Measurements from ENCODE around the gene TTC17.
"Not testable (repeated sequence)": the region's sequence is repeated elsewhere in the genome, so short reads cannot be mapped to it uniquely, and the experiment has no call there.

TTC17 gene

GRCh38 chr11:43477491-43477890 is 118.8 kb downstream of the TTC17 start:
- DNase-seq: not testable (repeated sequence)

GRCh38 chr11:43486141-43486540 is 127.4 kb downstream of the TTC17 start:
- DNase-seq: no peak

DNA sequence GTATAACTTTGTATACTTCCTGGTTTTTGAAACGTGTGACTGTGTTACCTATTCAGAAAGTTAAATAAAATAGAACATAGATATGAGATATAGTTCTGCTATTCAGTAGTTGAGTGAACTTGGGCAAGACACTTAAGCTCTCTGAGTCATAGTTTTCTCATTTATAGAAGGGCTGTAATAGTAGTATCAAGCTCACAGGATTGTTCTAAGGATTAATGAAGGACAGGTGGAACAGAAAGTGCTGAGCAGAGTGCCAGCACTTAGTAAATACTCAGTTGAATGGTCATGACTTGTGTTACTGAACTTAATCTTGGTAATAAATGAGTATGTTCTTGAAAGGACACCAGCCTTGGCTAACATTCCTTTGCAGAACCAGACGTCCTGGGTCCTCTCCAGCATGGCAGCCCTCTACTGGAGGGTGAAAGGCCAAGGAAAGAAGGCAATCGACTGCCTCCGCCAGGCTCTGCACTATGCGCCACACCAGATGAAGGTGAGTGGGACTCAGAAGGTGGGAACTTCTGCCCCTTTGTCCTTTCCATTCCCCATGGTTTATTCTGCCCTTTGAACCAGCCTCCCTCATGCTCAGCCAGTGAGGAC is 131.2 kb downstream of the TTC17 start:
- DNase-seq: no peak

- DNase-seq: no peak
Measured at GRCh38 chr11:43492701-43493100, 134.0 kb downstream of the TTC17 start.

- no peak for DNase-seq
Measured at GRCh38 chr11:43493431-43493830, 134.7 kb downstream of the TTC17 start.

DNA sequence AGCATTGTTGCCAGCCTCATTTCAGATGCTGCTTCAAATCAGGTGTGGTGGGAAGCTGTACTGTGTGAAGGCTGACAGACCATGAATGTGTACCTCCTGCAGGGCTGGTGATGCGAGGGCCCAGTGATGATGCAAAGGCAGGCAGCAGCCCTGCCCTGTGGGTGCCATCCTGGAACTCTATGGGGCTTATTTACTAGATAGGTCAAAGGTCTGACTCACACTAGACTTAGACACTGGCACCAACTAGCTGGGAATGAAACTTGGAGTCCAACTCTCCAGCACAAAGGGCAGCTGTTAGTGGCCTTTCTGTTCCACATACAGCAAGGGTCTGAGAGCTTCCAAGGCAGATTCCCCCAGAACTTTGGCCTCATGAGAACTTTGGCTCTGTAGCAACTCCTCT is 138.4 kb downstream of the TTC17 start:
- DNase-seq: no peak

- DNase-seq: no peak
Measured at GRCh38 chr11:43498561-43498960, 139.8 kb downstream of the TTC17 start.

DNA sequence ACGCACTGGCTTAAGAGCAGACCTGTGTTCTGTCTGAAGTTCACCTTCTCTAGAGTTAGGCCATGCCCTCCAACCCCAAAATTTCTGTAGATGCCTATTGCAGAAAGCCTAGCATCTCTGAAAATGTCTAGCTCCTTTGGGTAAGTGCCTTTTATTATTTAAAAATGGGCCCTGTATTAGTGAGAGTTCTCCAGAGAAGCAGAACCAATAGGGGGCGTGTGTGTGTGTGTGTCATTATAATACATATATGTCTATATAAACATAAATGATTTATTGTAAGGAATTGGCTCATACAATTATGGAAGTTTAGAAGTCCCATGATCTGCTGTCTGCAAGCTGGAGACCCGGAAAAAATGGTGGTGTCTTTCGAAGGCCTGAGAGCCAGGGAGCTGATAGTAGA is 144.7 kb downstream of the TTC17 start:
- DNase-seq: no peak

DNA sequence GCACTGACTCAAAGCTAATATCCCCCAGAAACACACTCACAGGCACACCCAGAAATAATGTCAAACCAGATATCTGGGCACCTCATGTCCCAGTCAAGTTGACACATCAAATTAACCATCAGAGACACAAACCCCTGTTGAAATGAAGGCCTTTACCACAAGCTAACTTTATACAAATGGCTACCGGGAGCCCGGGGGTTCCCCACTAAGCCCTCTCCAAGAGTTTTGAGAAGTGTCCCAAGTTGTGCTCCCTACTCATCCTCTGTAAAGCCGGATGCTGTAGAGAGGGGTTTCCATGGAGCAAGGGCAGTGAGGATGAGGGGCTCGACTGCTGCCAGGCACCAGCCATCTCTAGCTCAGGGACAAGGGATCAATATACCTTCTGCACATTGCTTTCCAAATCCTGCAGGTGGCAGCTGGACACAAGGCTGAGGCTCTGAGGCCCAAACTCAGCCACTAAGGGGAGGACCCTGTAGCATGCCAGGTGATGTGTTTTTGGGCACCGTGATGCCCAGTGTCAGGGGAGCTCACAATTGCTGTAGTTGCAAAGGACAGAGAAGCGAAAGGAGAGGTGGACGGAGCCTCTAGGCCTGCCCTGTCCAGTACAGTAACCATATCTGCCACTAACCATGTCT is 145.7 kb downstream of the TTC17 start:
- no peak for DNase-seq

DNA sequence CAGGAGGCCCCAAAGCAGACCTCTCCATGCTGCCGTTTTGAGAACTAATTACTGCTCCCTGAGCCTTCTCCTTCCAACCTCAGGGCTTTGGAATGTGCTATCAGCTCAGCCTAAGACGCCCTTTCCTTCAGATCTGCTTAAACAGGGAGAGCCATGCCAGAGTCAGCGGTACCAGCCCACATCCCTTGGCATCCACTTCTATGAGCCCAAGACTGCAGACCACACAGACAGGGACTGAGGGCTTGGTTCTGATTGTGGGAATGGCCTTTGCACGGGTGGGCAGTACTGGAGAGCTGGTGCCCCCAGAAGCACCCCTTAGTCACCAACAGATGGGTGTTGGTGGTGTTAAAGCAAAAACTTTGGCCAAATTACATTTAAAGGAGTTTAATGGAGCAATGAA is 146.5 kb downstream of the TTC17 start:
- no peak for DNase-seq

DNA sequence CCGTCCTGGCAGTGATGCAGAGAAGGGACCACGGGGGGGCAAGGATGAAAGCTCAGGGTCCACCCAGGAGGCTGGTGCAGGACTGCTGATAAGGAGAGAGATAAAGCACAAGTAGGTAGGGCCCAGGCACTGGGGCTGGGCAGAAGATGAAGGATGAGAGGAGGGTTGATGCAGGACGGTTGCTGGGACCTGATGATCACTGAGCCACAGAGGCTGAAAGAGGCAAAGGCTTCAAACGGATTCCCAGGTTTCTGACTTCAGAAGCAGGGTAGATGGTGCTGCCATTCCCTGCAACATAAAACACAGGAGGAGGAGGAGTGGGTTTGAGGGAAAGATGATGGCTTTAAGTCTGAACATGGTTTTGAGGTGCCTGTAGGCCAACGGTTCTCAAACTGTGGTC is 148.5 kb downstream of the TTC17 start:
- no peak for DNase-seq

- no peak for DNase-seq
Measured at GRCh38 chr11:43508511-43508918, 149.8 kb downstream of the TTC17 start.

- DNase-seq: no peak
Measured at GRCh38 chr11:43511959-43512358, 153.2 kb downstream of the TTC17 start.

GRCh38 chr11:43515090-43515489 is 156.4 kb downstream of the TTC17 start:
- DNase-seq: no peak

GRCh38 chr11:43516316-43516850 is 157.7 kb downstream of the TTC17 start:
- DNase-seq: no peak

- DNase-seq: no peak
Measured at GRCh38 chr11:43517518-43517917, 158.8 kb downstream of the TTC17 start.

DNA sequence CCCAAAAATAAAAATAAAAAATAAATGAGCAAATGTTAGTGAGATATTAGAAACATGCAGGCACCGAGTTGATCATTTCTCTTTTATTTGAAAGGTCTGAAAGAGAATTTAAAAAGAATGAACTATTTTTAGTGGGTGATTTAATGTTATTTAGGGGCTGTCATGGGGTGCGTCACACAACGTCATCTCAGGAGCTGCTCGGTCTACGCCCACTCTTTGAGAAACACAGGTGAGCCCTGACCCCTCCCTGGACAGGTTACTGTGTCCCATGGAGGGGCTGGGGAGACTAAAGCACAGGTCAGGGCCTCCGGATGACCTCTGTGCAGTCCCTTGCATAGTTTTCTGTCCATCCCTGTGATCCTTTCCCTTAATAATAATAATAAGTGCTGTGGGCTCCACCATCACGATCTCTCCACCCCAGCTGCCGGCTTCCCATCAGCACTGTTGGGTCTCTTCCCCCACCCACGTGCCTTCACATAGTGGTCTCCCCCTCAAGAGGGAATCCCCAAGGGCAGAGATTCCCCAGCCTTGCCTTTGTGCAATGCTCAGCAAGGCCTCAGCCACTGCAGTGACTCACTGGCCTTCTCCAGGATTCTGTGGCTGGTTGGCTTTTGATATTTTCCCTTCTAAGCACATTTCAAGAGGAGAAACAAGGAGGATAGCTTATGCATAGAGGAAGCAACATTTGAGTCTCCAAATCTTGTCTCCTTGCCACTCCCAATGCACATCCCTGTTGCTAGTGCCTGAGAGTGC is 159.9 kb downstream of the TTC17 start:
- DNase-seq: no peak

DNA sequence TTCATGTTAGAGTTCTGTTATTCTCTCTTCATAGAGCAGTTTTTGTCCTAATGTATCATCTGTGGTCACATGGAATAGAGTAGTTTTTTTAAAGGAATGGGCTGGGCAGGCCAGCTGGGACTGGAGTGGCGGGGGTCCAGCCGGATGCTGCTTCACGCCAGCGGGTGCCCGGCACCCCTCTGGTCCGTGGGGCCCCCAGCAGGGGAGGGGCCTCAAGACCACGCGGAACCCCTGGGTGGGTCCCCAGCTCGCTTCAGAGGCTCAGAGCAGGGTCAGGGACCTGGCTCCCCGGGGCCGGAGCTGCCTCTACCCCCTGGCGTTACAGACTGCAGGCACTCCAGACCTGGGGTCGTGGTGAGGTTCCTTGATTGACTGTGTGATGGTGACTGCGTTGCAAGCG is 162.8 kb downstream of the TTC17 start:
- no peak for DNase-seq

DNA sequence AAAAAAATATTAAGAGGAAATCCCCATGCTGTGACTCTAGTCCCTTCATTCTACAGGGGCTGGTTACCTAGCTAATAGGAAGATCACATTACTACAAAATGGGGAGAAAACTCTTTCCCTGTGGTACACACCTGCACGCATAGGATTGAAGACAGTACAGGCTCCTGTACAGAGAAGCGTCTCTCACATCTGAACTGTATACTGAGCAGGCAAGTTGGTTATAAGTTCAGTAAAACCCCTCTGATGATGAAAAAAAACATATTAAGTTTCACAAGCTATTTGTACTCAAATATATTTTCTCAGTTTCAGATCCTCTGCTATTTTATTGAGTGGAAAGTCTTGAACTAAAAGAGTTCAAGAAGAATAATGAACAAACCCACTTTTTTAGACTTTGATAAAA is 164.9 kb downstream of the TTC17 start:
- DNase-seq: no peak

- no peak for DNase-seq
Measured at GRCh38 chr11:43532041-43532440, 173.3 kb downstream of the TTC17 start.

DNA sequence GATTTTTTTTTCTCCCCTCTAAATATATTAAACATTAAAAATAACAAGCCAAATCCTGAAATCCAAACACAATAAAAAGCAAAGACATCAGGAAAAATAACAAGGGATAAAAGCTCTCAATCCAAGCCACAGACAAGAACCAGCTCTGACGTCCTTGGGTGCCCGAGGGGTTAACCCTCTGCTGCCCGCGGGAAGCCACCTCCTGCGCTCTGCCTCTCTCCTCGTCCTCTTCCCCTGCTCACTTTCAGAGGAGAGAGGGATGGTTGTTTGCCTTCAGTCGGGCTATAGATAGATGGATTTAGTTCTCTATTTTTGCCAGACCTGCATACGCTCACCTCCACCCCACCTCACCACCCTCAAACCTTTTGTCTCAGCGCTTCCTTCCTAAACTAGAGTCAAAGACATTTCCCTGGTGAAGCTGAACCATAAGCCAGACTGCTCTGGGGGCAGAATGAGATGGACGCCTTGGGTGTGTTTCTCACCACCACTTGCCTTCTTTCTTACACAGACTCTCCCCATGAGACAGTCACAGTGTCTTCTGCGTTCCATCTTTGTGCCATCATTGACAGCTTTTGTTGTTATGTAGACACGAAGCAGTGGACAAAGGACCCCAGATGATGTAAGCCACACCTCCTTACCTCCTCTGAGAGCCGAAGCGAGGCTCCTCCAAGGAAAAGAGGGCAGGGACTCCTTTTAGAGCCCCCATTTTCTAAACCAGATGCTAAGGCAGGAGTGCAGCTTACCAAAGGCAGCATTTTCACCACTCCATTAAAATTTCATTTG is 179.3 kb downstream of the TTC17 start:
- no peak for DNase-seq

DNA sequence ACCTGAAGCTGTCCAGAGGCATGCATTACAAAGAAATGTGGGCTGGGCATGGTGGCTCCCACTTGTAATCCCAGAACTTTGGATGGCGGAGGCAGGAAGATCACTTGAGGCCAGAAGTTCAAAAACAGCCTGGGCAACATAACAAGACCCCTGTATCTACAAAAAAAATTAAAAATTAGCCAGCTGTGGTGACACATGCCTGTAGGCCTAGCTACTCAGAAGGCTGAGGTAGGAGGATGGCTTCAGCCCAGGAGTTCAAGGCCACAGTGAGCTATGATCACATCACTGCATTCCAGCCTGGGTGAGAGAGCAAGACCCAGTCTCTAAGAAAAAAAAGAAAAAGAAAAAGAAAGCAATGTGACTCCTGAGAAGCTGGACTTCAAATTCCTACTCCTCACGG is 183.3 kb downstream of the TTC17 start:
- DNase-seq: no peak
